Skin of body (tissue), 2 donors: Measurements from ENCODE around the gene PLCH1. TPM values are rescaled to one million over a fixed set of nuclear protein-coding genes. Genes with fewer than 3 reads are reported as not detected.
"Not testable (repeated sequence)": the region's sequence is repeated elsewhere in the genome, so short reads cannot be mapped to it uniquely, and the experiment has no call there.

Experiments
- DNase-seq: peaks from one replicate; lab custom pipeline; 2025; lab: John Stamatoyannopoulos, UW
- total RNA-seq: library from RNA; depleted of rRNA; stranded (reverse); fragments of >200 nt; gene quantifications from one replicate; pipeline ENCODE4 v1.2.3, GENCODE V29; 2014

Gene PLCH1
- total RNA-seq, 1 donor from 2014 or later, result 2.0 TPM

GRCh38 chr3:155646669-155647068, 98.2 kb downstream of the PLCH1 start:
- no peak for DNase-seq

- DNase-seq, result no peak
These were observed 98.7 kb downstream of the PLCH1 start for GRCh38 chr3:155646128-155646527.

GRCh38 chr3:155643581-155644165, 101.2 kb downstream of the PLCH1 start:
- DNase-seq, result no peak

- no peak for DNase-seq
These were observed 102.9 kb downstream of the PLCH1 start for GRCh38 chr3:155641956-155642355.

- no peak for DNase-seq
These were observed 104.8 kb downstream of the PLCH1 start for GRCh38 chr3:155640098-155640497.

GRCh38 chr3:155639462-155640055, 105.3 kb downstream of the PLCH1 start:
- no peak for DNase-seq

- peak; percentile 32 for DNase-seq
These were observed 106.4 kb downstream of the PLCH1 start for GRCh38 chr3:155638461-155638860.

GRCh38 chr3:155637567-155637966, 107.3 kb downstream of the PLCH1 start:
- DNase-seq, result no peak

GRCh38 chr3:155635056-155635455, 109.8 kb downstream of the PLCH1 start:
- DNase-seq, result no peak

GRCh38 chr3:155634121-155634719, 110.7 kb downstream of the PLCH1 start:
- DNase-seq, result no peak

GRCh38 chr3:155631323-155632019, 113.4 kb downstream of the PLCH1 start:
- DNase-seq, result no peak

GRCh38 chr3:155629556-155629955, 115.3 kb downstream of the PLCH1 start:
- no peak for DNase-seq

GRCh38 chr3:155629056-155629455, 115.8 kb downstream of the PLCH1 start:
- peak; percentile 56 for DNase-seq

GRCh38 chr3:155622647-155623046, 122.2 kb downstream of the PLCH1 start:
- DNase-seq, result not testable (repeated sequence)

GRCh38 chr3:155620552-155620951, 124.3 kb downstream of the PLCH1 start:
- not testable (repeated sequence) for DNase-seq

- DNase-seq, result no peak
These were observed 125.6 kb downstream of the PLCH1 start for GRCh38 chr3:155619118-155619915.

GRCh38 chr3:155618543-155618942, 126.3 kb downstream of the PLCH1 start:
- DNase-seq, result no peak

- no peak for DNase-seq
These were observed 127.4 kb downstream of the PLCH1 start for GRCh38 chr3:155617346-155617925.

GRCh38 chr3:155615141-155615540, 129.7 kb downstream of the PLCH1 start:
- DNase-seq, result not testable (repeated sequence)

- not testable (repeated sequence) for DNase-seq
These were observed 130.5 kb downstream of the PLCH1 start for GRCh38 chr3:155614410-155614809.

GRCh38 chr3:155611456-155611855, 133.4 kb downstream of the PLCH1 start:
- no peak for DNase-seq
